G401 (cell line): Measurements from ENCODE around the gene APOA4. TPM values are rescaled to one million over a fixed set of nuclear protein-coding genes. Genes with fewer than 3 reads are reported as not detected.
"Not testable (repeated sequence)": the region's sequence is repeated elsewhere in the genome, so short reads cannot be mapped to it uniquely, and the experiment has no call there.

Experiments
- DNase-seq: peaks from one replicate; pipeline ENCODE4 v3.0.0-alpha.2; 2015; ENCODE audit warnings: low spot score
- in situ Hi-C: cut with HindIII; loops from 2 replicates; pipeline ENCODE4 v1.10.0; 2016; ENCODE audit warnings: low sequenced_read_pairs, mixed read lengths
- total RNA-seq: library from RNA; depleted of rRNA; stranded (reverse); fragments of >200 nt; shearing (Covaris generic); gene quantifications from 2 replicates; pipeline ENCODE4 v1.2.3, GENCODE V29; 2014

Gene APOA4
- total RNA-seq, 1 experiment from 2014 or later, result not detected

- in situ Hi-C loops, result no loop called here
- DNase-seq, result no peak
These were observed 28.5 kb upstream of the APOA4 start for GRCh38 chr11:116851626-116852025.

GRCh38 chr11:116849486-116849885 lies 26.4 kb upstream of the APOA4 start:
- in situ Hi-C loops, result no loop called here
- DNase-seq, result no peak

GRCh38 chr11:116849060-116849459 lies 26.0 kb upstream of the APOA4 start:
- no peak for DNase-seq
- in situ Hi-C loops, result no loop called here

GRCh38 chr11:116847612-116848011 lies 24.5 kb upstream of the APOA4 start:
- no peak for DNase-seq
- in situ Hi-C loops, result no loop called here

GRCh38 chr11:116844722-116845121 lies 21.6 kb upstream of the APOA4 start:
- in situ Hi-C loops, result no loop called here
- DNase-seq, result peak; percentile 44

- no peak for DNase-seq
- in situ Hi-C loops, result no loop called here
These were observed 20.6 kb upstream of the APOA4 start for GRCh38 chr11:116843661-116844060.

- in situ Hi-C loops, result no loop called here
- no peak for DNase-seq
These were observed 19.8 kb upstream of the APOA4 start for GRCh38 chr11:116842909-116843308.

DNA sequence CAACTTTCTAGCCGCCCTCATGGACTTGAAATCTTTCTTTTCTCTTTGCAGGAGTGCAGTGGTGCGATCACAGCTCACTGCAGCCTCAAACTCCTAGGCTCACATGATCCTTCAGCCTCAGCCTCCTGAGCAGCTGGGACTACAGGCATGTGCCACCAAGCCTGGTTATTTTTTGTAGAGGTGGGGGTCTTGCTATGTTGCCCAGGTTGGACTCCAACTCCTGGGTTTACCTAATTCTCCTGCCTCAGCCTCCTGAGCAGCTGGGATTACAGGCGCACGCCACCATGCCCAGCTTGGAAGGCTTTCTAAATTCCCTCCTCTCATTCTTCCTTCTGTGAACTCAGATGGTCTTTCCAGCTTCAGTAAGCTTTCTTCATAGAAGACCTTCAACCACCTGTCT lies 19.0 kb upstream of the APOA4 start:
- no peak for DNase-seq
- in situ Hi-C loops, result no loop called here

DNA sequence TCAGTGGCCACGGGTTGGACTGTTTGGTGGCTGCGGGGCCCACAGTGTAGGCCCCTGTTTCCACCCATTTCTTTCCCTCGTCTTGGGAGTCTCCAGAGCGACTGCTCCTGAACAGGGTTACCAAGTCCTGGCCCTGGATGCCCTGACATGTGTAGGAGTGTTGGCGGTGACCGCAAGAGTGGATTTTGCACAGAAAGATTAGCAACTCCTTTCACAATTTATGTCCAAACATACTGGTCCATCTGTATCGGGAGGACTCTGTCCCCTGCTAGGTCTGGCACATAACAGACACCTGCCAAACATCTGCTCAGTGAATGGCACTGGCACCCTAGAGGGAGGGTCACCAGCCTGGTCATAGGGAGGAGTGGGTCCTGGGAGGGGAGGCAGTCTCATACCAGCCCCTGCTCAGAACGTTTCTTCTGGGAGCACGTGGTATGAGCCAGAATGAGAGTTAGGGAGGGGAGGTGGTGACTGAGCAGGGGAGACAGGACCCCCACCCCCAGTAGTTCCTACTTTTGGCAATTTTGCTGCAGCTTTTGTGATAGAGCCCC lies 17.7 kb upstream of the APOA4 start:
- in situ Hi-C loops, result no loop called here
- no peak for DNase-seq

DNA sequence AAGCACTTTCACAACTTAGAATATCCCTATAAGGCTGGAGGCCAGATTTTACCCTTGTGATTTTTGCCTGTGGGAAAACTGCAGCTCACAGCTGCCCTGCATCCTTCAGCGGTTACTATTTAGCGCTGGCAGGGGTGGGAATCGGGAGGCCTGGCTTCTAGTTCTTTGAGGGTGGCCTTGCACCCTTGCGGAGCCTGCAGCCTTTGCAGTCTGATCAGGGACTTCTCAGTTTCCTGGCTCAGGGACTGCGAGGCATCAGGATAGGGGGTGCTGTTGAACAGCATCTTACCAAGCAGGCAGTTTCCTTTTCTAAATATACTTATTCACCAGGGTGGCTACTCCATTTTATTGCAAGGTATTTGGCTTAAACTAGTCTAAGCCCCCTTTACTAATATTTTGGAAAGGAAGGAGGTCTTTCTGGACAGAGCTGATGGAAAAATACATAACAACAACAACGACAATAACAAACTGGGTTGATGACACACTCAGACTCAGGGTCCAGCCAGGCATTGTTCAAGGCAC lies 17.2 kb upstream of the APOA4 start:
- in situ Hi-C loops, result no loop called here
- DNase-seq, result peak; percentile 30

- in situ Hi-C loops, result no loop called here
- DNase-seq, result no peak
These were observed 15.4 kb upstream of the APOA4 start for GRCh38 chr11:116838321-116839084.

- in situ Hi-C loops, result no loop called here
These were observed 14.4 kb upstream of the APOA4 start, which contains the start of gene APOA1 for GRCh38 chr11:116837231-116838091. TSS of gene APOA1 (minus strand) at chr11:116837622. CDS start at chr11:116837387, 235 bp downstream.

DNA sequence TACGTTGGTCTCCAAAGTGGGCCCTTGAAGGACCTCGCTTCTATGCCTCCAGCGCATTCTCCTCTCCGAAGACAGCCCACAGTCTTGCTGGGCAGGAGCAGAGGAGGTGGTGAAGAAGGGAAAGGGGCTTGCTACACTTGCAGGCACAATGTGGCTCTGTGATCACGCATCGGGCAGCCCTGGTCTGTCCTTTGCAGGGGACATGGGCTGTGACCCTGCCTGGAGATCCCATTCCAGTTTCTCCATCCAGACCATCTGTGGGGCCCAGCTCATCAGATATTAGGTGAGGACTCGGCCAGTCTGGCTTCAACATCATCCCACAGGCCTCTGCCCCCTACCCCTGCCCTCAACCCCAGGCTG lies 13.5 kb upstream of the APOA4 start:
- DNase-seq, result no peak
- in situ Hi-C loops, result no loop called here

More at GRCh38 chr11:116837231-116838091, 14.4 kb upstream of the APOA4 start, which contains the start of gene APOA1:
- DNase-seq, result no peak

DNA sequence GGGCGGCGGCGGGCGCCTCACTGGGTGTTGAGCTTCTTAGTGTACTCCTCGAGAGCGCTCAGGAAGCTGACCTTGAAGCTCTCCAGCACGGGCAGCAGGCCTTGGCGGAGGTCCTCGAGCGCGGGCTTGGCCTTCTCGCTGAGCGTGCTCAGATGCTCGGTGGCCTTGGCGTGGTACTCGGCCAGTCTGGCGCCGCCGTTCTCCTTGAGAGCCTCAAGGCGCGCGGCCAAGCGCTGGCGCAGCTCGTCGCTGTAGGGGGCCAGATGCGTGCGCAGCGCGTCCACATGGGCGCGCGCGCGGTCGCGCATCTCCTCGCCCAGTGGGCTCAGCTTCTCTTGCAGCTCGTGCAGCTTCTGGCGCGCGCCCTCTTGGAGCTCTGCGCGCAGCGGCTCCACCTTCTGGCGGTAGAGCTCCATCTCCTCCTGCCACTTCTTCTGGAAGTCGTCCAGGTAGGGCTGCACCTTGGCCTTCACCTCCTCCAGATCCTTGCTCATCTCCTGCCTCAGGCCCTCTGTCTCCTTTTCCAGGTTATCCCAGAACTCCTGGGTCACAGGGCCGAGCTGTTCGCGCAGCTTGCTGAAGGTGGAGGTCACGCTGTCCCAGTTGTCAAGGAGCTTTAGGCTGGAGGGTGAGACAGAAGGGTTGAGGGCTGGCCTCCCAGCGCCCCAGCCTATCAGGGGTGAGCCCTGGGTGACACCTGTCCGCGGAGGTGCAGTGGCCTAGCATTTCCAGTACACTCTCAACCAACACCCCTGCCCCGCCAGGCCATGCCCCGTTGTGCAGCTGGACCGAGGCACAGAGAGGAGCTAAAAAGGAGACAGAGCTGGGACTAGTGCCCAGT lies 12.9 kb upstream of the APOA4 start:
- DNase-seq, result peak; percentile 88
- in situ Hi-C loops, result no loop called here

GRCh38 chr11:116835042-116835772 lies 12.1 kb upstream of the APOA4 start:
- in situ Hi-C loops, result no loop called here
- DNase-seq, result no peak

- DNase-seq, in situ Hi-C loops: not testable (repeated sequence)
These were observed 11.5 kb upstream of the APOA4 start for GRCh38 chr11:116834535-116835041.

GRCh38 chr11:116833816-116834534 lies 10.9 kb upstream of the APOA4 start:
- DNase-seq, result no peak
- in situ Hi-C loops, result no loop called here

DNA sequence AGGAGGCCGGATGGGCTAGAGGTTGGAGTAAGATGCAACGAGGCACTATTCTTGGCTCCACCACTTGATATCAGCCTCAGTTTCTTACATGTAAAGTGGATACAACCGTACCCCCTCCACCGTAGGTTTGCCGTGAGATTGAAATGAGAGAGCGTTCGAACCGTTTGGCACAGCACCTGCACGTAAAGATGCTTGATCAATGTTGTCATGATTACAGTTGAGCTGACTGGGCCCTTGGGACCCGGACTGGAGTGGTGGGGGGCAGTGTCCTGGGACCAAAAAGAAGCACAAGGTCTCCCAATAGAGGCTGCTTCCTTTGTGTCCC lies 10.3 kb upstream of the APOA4 start:
- in situ Hi-C loops, result no loop called here
- no peak for DNase-seq
